HG03558 (cell line): Measurements from ENCODE around the gene FAM118A.
A peak's percentile ranks its signal among the peaks of the same experiment; 100 is the strongest.

Experiments
- ATAC-seq: cut with Tn5 transposase; IDR thresholded peaks from one replicate; pipeline ENCODE4 v1.9.1; 2021; ENCODE audit warnings: moderate number of reproducible peaks; ENCODE audit not compliant: unreplicated experiment; ENCODE audit errors: extremely low read depth

Gene FAM118A

DNA sequence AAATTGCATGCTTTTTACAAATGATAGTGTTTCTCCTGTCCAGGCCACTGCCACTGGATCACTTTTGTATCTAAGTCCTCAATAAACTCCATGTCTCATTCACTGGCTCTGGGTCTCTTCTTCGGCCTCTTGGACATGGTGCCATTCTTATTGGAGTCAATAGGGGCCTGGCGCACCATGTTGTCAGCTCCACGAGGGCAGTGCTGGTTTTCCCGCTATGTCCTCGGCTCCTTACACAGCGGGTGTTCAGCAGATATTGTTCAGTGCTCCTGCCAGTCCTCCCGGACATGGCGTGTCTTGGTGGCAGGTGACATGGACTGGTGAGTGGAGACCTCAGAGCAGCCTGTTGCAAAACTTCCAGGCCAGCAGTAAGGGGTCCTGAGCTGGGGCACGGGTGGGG lies 3.6 kb upstream of the FAM118A start:
- ATAC-seq, result no peak

DNA sequence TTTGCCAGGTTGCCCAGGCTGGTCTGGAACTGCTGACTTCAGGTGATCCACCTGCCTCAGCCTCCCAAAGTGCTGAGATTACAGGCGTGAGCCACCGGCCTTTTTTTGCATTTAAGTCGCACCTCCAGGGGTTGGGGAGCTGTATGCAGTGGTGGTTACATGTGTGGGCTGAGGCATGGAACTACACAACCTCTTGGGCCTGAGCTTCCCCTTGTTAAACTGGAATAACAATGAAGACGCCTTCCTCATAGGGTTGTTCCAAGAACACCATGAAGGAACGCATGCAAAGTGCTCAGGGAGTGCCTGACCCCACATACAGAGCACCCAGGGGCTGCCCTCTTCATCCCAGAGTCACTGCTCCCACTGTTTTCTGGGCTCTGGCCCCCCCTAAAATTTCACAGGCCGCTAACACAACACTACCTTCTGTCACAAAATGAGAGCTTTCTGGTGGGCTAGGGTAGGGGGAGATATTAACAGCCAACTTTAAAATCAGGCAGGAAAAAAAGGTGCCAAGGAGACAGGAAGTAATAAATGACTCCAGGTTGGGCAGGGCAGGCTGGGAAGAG lies 1.3 kb upstream of the FAM118A start:
- no peak for ATAC-seq

- ATAC-seq, result peak; percentile 5
Measured at GRCh38 chr22:45308957-45309421, 745 bp upstream of the FAM118A start.

- no peak for ATAC-seq
Measured at GRCh38 chr22:45310331-45310976, 720 bp downstream of the FAM118A start.

DNA sequence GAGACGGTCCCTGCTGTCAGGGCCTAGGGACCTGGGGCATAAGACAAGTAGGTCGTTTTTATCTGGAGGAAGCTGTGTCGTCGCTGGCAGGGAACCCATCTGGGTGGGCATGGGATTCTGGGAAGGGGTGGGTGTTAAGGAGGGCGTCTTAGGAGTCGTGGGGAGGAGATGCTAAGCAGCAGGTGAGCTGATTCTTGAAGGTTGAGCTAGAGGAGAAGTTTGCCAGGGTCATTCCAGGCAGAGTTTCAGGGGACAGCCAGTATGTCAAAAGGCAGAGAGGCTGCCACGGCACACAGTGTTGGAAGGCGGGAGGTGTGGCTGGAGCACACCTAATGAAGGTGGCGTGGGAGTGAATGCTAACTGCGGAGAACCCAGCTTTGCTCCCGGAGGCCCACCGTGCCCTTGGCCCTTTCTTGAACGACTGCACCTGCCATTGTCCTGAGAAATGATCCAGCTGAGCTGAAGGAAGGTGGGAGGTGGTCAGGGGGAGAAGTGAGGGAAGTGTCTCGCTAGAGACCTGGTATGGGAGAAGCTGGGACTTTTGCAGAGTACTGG lies 1.3 kb downstream of the FAM118A start:
- no peak for ATAC-seq

GRCh38 chr22:45312415-45312814 lies 2.7 kb downstream of the FAM118A start:
- ATAC-seq, result no peak

GRCh38 chr22:45312856-45313255 lies 3.1 kb downstream of the FAM118A start:
- ATAC-seq, result no peak

DNA sequence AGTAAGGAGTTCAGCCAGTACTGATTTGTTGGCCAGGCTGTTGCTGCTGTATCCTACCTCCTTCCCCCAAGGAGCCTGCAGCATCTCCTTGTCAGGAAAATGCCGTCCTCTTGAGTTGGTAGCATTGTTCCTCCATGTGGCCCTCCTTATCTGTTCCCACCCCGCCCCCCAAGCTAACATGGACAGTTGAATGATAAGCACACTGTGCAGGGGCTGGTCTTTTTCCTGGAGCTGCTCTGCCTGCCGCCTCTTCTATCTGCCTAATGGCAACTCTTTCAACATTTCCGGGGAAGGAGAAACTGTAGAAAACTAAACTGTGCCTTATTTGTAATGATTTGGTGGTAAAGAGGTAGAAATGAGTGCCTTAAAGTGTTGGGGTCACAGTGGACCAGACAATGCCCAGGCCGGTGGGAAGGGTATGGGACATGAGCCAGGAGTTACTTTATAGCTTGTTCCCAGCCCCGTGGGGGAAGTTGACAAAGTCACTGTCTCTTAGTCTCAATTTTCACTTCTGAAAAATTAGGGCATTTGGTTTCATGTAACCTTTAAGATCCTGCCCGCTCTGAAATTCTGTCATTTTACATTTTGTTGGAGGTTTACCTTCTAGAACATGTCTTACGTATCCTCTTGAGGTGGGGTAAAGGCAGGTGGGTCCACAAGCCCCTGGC lies 4.5 kb downstream of the FAM118A start:
- no peak for ATAC-seq

GRCh38 chr22:45314786-45315185 lies 5.1 kb downstream of the FAM118A start:
- no peak for ATAC-seq

- no peak for ATAC-seq
Measured at GRCh38 chr22:45316796-45317526, 7.2 kb downstream of the FAM118A start.

DNA sequence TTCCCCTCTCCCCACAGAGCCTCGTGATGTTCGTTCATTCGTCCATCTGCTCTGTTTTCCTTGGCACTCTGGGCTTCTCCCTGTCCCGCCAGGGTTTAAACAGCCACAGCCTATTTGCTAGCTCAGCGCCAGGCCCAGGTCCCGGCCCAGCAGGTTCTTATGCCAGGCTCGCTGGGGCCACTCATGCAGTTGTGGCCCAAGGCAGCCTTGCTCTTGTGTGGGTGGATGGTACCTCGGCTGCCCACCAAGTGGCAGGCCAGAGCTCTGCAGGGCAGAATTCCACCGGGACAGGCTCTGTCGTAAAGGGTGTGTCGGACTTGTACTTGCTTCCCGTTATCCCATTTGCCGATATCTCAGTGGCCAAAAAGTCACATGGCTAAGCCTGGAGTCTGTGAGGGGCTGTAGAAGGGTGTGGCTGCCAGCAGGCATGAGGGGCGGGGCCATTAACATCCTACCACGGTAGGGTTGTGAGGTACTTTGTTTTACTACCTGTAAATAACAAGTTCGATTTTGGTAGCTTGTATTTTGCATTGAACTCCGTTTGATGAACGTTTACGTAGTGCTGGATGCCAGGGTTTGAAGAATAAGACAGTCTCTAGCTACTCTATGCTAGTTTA lies 7.9 kb downstream of the FAM118A start:
- no peak for ATAC-seq

- no peak for ATAC-seq
Measured at GRCh38 chr22:45318168-45318557, 8.4 kb downstream of the FAM118A start.

DNA sequence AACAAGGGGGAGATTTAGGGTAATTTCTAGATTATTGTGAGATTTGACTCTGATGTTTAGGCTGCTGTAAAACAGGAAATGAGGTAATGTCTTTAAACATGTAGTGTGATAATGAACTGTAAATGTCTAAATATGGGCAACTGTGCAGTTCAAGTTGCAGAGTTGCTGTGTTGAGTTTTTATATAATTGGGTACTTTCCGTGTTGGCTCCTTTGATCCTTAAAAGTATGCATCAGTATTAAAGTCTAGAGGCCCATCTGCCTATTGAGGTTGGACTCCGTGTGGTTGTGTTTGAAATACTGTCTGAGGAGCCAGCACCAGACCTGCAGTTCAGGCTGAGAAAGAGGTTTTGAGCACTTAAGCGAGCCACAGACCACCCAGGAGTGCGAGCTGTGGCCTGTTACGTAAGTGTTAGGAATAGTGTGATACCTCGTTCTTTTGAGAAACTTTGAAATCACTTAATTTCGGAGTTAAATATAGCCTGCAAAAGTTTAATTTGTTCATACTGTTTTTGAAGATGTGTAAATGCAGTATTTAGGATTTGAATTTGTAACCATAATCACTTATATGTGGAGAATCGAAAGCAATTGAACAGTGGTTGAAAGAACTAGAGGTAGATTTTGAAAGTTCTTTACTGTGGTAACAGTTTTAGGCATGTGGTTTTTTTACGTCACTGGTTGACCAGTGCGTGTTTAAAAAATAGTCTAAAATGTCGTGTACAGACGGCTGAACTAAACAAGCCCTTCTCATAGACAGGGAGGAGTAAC lies 9.0 kb downstream of the FAM118A start:
- no peak for ATAC-seq

DNA sequence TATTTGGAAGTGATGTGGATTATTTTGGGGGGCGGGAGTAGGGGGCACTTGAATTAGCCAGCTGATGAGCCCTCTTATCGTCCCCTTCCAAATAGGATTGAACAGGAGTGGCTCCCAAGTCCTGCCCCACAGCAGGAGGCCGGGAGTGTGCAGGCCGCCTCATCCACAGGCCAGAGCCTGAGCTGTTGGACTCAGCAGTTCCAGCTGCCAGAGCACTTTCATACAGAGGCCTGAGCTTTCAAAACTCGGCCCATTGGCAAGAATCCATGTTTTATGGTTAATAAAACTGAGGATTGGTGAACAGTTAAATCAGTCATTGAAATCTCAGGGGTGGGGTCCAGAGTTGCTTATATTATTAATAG lies 9.6 kb downstream of the FAM118A start:
- ATAC-seq, result no peak

DNA sequence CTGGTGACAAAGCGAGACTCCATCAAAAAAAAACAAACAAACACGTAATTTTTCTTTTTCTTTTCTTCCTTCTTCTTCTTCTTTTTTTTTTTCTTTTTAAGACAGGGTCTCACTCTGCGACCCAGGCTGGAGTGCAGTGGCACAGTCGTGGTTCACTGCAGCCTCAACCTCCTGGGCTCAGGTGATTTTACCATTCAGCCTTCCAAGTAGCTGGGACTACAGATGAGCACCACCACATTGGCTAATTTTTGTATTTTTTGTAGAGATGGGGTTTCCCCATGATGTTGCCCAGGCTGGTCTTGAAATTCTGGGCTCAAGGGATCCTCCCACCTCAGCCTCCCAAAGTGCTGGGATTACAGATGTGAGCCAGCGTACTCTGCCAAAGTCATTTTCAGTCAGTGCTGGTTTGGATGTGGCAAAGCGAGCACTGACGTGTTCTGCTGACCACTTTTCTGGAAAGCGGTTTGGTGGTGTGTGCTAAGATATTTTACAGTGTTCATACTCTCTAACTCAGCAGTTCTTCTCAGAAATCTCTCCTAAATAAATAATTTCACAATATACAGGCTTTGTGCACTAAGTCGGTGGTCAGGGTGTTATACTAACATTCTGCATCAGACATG lies 10.7 kb downstream of the FAM118A start:
- no peak for ATAC-seq

- ATAC-seq, result no peak
Measured at GRCh38 chr22:45321827-45322226, 12.1 kb downstream of the FAM118A start.

DNA sequence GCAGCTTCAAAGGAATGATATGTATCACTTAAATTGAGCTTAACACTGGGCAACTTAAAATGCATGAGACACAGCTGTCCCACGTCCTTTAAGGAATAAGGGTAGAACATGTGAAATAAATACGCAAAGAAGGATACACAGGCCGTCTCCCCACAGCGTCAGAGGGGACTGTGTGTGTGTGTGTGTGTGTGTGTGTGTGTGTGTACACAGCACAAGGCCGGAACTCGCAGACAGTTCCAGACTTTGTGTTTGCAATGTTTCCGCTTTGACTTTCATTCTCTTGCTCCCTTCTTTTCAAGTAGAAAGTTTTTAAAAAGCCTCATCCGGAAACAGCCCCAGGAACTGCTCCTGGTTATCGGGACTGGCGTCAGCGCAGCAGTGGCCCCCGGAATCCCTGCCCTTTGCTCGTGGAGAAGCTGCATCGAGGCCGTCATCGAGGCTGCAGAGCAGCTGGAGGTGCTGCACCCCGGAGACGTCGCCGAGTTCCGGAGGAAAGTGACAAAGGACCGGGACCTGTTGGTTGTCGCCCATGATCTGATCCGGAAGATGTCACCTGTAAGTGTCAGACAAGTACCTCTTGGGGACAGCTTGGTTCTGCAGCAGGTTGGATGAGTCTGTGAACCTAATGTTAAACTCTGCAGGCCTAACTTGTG lies 13.3 kb downstream of the FAM118A start:
- no peak for ATAC-seq

- no peak for ATAC-seq
Measured at GRCh38 chr22:45323695-45324094, 14.0 kb downstream of the FAM118A start.

DNA sequence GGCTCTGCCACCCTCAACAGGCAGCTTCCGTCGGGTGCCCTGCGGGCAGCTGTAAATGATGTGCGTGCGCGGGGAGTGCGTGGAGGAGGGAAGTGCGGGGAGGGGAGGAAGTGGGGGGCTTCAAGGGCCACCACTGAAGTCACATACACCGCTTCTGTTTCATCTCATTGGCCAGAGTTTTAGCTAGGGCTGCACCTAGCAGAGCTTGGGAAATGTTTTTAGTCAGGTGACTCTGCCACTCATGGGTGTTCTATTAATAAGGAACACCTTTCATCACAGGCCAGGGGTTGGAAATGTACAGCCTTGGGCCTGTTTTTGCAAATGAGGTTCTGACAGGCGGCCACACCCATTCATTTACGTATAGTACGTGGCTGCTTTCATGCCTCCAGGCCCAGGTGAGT lies 14.6 kb downstream of the FAM118A start:
- no peak for ATAC-seq
